GM18858 (cell line): ENCODE data around the gene STXBP6.

Experiments
- ATAC-seq: cut with Tn5 transposase; IDR thresholded peaks from one replicate; pipeline ENCODE4 v1.9.1; 2021; ENCODE audit not compliant: unreplicated experiment

The STXBP6 gene

DNA sequence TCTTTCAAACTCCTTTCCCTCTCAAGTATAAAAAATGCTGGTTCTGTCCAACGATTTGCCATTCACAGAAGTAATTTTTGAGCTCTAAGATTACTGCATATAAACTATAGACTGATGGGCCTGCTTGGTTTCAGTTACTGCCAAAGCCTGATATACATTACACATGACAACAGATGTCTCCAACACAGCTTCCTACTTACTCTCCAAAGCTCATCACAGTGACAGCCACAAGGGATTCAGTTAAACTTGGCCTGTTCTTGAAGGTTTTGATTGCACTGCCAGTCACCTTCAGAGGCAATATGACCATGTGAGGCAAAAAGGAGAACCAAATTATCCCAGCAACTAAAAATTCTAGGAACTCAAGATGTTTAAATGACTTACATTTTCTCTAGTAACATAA lies 30.1 kb downstream of the STXBP6 start:
- ATAC-seq = no peak

DNA sequence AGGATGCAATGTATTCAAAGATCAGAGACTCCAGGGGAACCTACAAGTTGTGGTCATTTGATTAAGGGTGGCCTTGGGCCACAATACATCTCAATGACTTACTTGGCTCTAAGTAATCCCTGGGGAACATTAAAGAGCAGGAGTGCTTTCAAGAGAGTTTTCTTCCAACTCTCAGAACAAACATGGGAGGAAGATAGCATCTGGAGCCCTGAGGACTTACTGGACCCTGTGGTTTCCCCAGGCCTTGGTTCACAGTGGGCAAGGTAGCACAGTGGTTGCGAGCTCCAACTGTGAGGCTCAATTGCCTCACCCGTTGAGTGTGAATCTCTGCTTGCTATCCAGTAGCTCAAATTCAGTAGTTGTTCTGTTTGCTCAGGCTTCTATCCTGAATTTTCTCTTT lies 32.4 kb downstream of the STXBP6 start:
- ATAC-seq = no peak

DNA sequence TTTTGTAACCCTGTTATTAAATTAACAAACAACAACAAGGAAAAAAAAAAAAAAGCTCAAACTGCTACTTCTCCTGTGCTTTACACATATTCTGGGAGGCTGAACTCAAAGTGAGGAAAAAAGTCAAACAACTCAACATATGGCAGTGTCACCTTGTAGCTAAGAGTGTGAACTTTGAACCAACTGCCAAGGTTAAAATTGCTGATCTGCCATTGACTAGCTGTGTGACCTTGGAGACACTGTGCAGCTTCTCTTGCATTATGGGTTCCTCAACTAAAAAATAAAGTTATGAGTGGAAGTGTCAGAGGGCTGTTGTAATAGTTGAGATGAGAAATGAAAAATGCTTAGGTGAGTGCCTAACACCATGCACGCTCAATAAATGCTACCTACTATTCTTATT lies 34.2 kb downstream of the STXBP6 start:
- no peak for ATAC-seq

DNA sequence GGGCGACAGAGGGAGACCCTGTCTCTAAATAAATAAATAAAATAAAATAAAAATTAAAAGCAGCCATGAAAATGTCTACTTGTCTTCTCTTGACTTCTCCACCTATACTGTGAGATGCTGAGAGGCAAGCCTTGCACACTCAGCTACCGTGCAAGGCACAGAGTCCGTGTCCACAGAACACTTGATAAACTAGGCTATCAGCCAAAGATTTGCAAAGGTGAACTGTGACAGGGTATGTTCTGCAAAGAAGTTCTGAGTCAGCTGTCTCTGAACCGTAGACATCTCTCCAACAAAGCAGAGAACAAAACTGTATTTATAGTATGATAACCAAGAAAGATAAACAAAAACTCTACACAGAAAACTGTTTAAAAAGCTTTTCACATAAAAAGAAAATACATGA lies 35.5 kb downstream of the STXBP6 start:
- ATAC-seq = no peak

DNA sequence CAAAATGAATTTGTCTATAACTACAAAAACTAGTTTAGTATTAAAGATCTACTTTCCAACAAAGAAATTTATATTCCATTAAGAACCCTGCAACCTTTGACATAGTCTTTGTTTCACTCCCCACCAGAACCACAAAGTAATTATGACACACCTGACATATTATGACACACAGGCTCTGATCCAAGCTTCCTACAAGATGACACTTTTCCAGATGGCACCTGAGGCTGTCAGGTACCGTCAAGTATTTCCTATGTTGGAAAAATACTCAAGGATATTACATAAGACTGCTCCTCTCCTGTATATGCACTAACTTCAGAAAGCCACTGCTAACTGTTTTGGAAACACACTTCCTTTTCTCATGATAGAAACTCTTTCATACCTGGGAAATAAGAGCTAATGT lies 38.9 kb downstream of the STXBP6 start:
- ATAC-seq = no peak

DNA sequence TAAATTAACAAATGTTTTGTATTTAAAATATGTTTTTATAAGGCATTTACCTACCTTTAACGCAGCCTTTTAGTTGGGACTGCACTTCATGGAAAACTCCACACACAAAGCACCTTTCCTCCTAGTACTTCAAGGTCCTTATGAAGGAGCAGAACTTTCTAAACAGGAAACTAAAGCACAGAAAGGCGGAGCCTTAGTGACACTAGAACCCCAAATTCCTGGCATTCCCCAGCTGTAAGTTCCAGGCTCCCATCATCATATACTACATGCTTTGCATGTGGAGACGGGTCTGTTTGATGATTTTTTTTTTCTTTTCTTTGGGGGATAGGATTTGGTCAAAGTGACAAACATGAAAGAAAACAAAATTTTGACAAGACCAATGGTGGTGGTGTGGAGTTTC lies 39.5 kb downstream of the STXBP6 start:
- ATAC-seq = no peak

DNA sequence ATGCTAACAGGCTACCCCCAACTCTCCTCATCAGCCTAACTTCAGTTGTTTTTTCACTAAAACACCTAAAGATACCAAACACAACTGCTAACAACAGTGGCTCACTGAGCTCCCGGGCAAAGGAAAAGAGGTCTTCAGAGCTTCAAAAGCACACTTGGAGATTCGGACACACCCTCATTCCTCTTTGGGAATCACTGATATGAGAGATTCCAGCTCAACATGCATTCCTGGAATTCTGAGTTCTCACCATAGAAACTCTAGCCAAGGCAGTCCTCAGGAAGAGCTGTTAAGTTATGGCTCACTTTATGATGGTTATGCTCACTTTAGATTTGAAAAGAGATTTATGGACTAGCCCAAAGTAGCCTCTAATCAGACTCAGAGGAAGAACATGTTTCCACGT lies 40.1 kb downstream of the STXBP6 start:
- no peak for ATAC-seq

DNA sequence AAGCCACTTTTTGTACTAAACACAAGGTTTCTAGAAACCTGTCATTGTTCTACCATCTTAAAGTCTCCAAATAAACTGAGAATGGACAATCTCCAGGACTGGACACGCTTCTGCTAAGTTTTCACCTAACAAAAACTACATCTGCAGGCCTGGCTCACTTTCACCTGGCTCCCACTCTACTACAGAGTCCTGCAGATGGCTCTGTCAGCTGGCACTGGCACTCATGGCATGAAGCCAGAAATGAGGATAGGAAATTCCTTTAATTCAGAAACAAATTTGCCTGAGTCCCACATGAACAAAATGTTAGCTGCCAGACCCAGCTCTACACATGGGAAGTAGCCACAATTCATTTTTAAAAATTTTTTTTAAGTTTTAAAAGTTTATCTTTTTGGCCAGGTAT lies 42.1 kb downstream of the STXBP6 start:
- no peak for ATAC-seq

DNA sequence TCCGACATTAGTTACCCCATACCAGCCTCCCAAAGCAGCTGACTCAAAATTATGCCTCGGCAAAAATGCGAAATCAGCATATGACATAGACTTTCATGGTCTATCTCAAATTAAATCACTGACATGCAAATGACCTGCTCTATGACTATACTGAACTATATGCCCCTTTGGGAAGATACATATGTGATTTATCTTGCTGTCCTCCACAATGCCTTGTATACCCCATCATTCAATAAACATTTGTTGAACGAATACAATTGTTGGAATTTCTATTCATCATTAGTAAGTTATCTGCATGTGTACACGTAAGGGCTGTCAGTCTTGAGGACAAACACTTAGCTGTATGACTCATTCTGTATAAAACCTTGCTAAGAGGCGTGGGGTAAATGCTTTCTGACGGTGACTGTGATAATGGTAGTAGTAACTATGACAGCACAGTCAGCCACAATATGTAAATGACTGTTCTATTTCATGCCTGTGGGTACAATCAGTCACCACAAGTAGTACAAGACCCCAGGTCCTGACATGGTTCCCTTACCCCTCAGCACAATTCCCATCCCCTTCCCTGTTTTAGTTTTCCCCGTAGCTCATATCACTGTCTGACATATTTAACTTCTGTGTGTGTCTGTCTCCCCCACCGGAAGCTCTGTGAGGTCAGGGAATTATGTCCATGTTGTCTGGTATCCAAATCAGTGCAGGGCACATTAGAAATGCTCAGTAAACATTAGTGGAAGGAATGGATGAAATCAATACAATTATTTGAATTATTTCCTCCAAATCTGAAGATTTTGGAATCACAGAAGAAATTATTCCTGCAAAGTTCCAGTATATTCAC lies 42.8 kb downstream of the STXBP6 start:
- peak; percentile 54 for ATAC-seq

DNA sequence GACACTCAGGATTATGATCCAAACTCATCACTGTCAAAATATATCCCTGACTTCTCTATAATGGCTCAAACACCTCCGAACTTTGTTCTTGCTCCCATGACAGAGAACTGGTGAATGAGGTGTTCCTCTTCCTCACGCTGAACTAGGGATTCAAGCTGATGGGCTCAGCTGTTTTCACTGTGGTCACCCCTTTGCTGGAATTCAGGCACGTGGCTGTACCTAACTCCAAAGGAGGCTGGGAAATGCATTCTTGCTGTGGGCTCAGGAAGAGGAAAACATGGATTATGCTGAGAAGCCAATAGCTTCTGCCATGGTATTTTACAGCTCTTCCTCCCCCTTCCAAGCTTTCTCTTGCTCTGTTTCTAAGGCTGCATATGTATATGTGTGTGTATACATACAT lies 43.9 kb downstream of the STXBP6 start:
- ATAC-seq = no peak

DNA sequence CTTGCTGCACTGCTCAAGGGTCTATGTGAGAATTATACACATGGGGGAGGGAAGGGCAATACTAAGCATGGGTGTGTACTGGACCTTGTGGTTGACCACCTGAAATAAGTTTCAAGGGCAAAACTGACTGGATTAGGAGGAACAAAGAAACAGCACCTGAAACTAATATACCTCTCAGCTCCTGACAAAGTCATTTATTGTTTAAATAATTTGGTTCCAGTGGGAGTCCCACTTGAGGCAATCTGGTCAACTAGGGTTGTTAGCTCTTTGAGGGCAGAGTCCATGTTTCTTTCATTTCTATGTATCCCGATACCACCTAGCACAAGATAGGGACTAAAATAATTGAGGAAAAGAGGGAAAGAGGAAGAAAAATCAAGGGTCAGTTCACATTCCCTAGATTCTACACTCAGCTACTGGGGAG lies 45.5 kb downstream of the STXBP6 start:
- ATAC-seq = no peak

DNA sequence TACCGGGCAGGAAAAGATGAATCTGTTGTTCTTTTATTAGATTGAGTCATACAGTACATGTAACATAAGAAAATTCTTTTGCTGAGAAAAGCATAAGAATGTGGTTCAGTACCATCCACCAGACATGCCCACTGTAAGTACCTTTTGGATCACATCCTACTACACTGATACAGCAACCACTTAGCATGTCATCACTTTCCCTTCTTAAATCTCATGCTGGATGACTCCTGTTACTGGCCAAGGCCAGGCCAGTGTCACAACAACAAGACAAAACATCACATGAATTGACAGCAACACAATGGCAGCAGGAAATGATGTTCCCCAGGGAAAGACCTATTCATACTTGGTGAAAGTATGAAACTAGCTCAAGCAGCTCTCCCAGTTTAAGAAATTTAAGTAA lies 46.4 kb downstream of the STXBP6 start:
- no peak for ATAC-seq

DNA sequence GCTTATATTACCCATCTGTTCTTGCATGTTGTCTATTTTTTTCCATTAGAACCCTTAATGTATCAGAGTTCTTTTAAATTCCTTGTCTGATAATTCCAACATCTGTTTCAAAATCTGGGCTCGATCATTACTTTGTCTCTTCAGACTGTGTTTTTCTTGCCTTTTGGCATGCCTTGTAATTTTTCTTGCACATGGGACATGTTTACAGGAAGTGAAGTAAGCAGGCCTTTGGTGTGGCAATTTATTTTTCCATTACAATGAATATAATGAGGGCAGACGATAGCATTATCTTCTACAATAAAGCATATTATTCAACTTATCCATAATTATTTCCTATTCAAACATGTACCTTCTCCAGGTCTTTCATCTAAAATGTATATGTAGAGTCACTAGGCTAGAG lies 48.3 kb downstream of the STXBP6 start:
- ATAC-seq = no peak

DNA sequence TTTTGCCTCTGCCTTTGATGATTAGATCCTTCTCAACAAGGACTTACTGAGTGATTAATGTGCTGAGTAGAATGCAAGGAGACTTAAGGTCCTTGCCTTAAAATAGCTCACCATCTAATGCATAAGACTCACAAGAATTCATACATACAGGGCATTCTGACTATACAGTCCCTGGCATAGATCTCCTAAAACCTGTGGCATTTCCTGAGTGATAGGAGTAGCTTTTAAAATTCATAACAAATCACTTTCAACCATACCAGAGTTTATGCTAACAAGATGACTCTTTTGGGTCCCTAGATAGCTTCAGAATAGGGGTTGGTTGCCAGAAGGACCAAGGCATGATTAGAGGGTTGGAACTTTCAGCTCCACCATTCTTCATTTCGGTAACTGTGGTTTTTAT lies 48.8 kb downstream of the STXBP6 start:
- ATAC-seq = no peak

DNA sequence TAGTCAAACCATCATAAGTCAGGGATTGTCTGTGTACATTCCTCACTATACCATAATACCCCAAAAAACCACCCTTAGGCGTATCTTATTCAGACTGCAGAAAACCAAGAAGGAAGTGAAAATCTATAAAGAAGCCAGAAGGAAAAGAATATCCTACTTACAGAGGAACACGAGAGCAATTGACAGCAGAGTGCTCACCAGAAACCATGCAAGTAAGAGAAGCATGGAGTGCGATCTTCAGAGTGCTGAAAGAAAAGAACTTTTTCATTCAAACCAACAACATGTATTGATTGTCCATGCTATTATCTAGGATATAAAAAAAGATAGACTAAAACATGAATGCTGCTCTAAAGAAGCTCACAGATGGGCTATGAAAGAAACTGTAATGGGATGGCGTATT lies 50.8 kb downstream of the STXBP6 start:
- ATAC-seq = no peak

DNA sequence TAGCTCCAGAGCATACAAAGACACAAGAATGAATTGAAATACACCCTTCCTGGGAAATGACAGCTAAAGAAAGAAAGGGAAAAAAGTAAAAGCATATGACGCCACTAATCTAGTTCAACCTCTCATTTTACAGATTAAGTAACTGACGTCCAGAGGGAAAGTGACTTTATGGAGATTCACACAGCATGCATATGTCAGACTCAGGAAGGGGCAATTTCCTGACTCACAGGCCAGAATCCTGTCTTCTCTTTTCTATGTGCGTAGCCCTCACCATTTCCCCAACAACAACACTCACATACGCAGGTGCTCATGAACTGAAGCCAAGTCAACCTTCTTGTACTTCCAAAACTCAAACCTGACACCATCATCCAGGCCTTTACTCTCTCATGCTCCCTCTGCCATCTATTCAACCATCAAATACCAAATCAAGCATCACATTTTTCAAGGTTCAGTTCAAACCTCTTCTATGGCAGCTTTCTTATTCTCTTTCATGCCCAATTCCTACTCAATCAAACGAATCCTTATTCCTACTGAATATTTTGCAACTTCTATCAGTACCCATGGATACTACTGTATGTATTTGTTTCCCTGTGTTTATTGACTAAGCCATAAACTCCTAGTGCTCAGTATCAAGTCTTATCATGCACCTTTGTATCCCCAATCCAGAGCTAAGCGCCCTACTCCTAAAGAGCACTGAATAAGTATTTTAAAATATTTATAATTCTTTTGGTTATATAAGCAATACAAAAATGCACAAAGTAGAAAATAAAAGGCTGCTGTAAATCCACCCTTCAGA lies 52.8 kb downstream of the STXBP6 start:
- no peak for ATAC-seq

DNA sequence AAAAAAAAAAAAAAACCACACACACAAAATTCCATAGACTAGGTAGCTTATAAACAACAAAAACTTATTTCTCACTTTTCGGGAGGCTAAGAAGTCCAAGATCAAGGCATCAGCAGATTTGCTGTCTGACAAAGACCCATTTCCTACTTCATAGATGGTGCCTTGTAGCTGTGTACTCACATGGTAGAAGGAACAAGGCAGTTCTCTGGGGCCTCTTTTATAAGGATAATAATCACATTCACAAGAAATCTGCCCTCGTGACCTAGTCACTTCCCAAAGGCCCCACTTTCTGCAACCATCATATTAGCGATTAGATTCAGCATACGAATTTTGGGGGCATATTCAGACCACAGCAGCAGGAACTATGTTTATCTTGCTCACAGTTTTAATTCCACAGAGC lies 54.9 kb downstream of the STXBP6 start:
- no peak for ATAC-seq

DNA sequence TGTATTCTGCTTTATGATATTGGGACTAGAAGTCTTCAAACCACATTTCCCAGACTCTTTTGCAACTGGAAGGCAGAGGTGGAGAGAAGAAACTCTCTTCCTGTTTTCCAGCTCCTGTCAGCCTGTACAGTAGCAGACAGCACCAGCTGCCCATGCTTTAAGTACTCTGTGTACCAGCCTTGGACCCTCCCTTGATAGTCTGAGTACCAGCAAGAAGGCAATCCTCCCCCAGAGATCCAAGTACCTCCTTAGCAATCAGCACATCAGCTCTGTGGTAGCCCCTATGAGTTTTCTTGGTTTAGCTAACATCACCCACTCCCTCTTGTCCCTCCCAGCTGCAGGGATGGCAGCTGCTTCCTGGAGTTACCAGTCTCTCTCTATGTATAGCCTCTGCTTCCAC lies 56.3 kb downstream of the STXBP6 start:
- ATAC-seq = no peak

DNA sequence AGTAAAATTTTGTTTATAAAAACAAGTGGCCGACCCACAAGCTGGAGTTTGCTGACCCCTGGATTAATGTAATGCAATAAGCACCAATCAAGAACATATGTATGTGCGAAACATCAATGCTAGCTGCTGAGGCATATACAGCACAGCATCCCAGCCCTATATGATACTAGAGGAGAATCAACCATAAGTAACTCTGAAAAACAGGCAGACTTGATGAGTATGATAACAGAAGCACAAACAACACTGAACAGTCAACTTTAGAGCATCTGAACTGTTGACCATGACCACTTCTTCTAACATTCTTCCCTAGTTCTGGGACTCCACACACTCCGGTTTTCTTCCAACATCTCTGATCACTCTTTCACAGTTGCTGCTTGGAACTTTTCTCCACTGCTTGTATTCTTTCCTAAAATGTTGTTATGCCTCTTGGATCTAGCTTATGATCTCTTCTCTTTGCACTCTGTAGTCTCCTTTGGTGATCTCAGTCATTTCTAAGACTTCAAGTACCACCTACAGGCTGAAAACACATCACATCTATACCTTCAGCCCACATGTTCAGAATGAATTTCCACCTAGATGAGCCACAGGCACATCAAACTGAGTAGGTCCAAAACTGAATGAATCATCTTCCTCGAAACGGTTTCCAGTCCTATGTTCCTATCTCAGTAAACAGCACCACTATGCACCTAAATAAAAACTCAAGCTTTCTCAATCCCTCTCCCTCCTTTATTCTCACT lies 57.2 kb downstream of the STXBP6 start:
- ATAC-seq = no peak

DNA sequence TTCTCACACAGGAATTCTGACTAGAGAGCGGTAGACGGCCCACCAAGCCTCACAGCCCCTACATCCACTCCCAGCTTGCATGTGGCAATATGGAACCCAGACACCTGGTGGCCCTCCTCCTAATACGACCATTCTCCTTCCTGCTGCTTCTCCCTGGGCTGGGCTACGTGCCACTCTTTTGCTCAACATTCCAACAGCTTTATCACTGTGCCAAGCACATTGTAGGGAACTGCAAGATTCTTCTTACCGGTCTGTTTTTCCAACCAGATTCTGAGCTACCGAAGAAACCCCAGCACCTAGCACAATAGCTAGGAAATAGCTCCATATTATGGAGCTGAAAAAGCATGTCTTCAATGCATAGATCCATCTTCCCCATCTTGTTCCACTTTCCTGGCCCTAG lies 58.1 kb downstream of the STXBP6 start:
- no peak for ATAC-seq

DNA sequence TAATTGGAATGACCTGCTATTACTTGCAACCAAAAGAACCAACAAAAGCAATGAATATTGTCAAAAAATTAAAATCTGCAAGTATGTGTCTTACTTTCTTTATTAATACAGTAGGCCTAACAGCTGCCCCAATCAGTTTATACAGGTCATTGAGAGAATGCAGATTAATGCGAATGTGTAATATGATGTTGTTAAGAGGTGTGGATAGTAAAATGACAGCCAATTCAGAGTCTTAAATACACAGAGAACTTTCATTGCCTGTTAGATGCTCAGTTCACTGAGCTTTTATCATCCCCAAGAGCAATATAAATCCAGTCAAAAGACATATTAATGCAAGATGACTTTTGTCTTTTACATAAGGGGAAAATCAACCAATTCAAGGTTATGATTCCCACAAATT lies 58.7 kb downstream of the STXBP6 start:
- no peak for ATAC-seq

DNA sequence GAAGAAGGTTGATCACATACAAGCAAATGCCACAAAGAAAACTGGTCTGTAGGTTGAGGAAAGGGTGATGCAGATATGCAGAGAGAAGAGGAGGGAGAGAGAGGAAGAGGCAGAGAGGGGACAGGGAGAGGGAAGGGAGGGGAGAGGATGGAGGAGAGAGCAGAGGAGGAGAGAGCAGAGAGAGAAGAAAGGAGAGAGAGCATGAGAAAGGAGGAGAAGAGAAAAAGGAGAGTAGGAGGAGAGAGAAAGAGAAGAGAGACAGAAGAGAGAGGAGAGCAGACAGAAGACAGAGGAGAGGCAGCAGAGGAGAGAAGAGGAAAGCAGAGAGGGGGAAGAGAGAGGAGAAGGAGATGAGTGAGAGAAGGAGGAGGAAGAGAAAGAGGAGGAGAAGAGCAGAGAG lies 59.2 kb downstream of the STXBP6 start:
- no peak for ATAC-seq
